Measurements from ENCODE around the gene ITGB1. TPM values are rescaled to one million over a fixed set of nuclear protein-coding genes. Genes with fewer than 3 reads are reported as not detected.

The ITGB1 gene
- total RNA-seq, 1 experiment from 2014 or later, result 223 TPM

DNA sequence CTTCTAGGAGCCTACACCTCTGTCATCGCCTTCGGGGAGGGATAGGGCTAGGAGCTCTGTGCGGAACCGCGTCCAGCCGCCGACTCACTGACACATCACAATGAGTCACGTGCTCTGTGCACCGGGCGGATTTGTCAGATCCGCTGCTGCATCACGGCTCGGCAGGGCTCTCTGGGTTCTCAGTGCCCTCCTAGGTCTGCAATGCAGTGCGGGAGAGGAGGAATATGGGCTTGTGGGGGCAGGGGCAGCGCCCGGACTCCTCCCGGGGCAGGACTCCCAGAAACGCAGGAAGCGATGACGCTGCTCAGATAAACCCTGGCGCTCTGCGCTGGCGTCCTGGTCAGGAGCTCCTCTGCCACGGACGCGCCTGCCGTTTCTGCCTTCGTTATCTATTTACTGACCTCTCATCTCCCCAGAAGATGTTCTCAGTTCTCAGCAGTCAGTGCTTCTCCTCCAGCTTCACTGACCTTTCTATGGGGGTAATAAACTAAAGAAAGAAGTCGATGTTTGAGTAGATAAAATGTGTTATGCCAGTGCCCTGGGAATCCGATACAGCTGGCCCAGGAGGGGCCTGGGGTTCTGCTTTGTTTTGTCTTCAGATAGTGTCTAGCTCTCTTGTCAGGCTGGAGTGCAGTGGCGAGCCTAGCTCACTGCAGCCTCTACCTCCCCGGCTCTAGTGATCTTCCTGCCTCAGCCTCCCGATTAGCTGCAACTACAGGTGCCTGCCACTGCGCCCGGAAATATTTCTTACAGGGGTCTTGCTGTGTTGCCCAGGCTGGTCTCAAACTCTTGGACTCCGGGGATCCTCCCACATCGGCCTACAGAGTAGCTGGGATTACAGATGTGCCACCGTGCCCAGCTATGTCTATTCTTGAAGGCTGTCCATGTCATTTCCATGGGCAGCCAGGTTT lies 22.8 kb upstream of the ITGB1 start:
- Histone ChIP-seq H3K9me3 (ENCODE audit: control insufficient read depth, low read depth, low read length) (no peaks in the 10 kb centered on the region), H2BK5ac (ENCODE audit: insufficient read length, low read length) (no peak overlapping the region), H2AK5ac (ENCODE audit: insufficient read length, low read length) (no peak overlapping the region), H3K79me1 (ENCODE audit: insufficient read depth, low read depth, low read length, poor library complexity, severe bottlenecking) (no peaks in the 10 kb centered on the region), H2AFZ (ENCODE audit: low read length) (peak overlapping the region; percentile 1), H3K4me1 (ENCODE audit: insufficient read depth, low read length) (no peaks in the 10 kb centered on the region), H2BK120ac (ENCODE audit: low read depth, low read length, poor library complexity, severe bottlenecking) (no peak overlapping the region), H3K27ac (ENCODE audit: insufficient read length, low read depth, low read length) (peak overlapping the region; percentile 9), H3K14ac (ENCODE audit: insufficient read depth, low read length) (peak overlapping the region; percentile 85), H3K56ac (ENCODE audit: insufficient read length, low read depth, low read length) (no peak overlapping the region), H4K5ac (ENCODE audit: insufficient read length, low read depth, low read length) (no peak overlapping the region), H4K91ac (ENCODE audit: insufficient read length, low read depth, low read length) (no peak overlapping the region), H4K8ac (replicated peaks; ENCODE audit: insufficient read length, low read depth, low read length) (no peak overlapping the region), H3K79me2 (ENCODE audit: insufficient read depth, low read length) (no peaks in the 10 kb centered on the region), H3K4ac (ENCODE audit: low read depth, low read length) (no peak overlapping the region), H3K4me2 (ENCODE audit: insufficient read depth, insufficient read length, low read length) (peak overlapping the region; percentile 45), H3K27me3 (ENCODE audit: insufficient read depth, low read length) (no peaks in the 10 kb centered on the region), H3K23ac (ENCODE audit: insufficient read length, low read depth, low read length) (no peak overlapping the region), H3K18ac (ENCODE audit: insufficient read length, low read depth, low read length) (peak overlapping the region; percentile 32), H3K23me2 (ENCODE audit: insufficient read length, low read depth, low read length, poor library complexity, severe bottlenecking) (no peaks in the 10 kb centered on the region), H4K20me1 (ENCODE audit: control insufficient read depth, insufficient read depth, insufficient read length) (no peaks in the 10 kb centered on the region), H2BK15ac (ENCODE audit: low read depth, low read length) (no peak overlapping the region), H3T11ph (ENCODE audit: low read length) (no peak overlapping the region), H3K9ac (ENCODE audit: extremely low read depth, insufficient read length, low read length) (peak overlapping the region; percentile 35), H2BK12ac (ENCODE audit: insufficient read length, low read depth, low read length) (no peak overlapping the region), H2BK20ac (ENCODE audit: low read depth, low read length, poor library complexity, severe bottlenecking) (no peak overlapping the region)
- H3K9me3 Mint-ChIP-seq, result peaks cover 0 to 2% of the 10 kb centered on the region in 2 experiments; a peak in 1 of 5 replicates
- peak; percentile 90 for DNase-seq
- TF ChIP-seq, protein P1, sequence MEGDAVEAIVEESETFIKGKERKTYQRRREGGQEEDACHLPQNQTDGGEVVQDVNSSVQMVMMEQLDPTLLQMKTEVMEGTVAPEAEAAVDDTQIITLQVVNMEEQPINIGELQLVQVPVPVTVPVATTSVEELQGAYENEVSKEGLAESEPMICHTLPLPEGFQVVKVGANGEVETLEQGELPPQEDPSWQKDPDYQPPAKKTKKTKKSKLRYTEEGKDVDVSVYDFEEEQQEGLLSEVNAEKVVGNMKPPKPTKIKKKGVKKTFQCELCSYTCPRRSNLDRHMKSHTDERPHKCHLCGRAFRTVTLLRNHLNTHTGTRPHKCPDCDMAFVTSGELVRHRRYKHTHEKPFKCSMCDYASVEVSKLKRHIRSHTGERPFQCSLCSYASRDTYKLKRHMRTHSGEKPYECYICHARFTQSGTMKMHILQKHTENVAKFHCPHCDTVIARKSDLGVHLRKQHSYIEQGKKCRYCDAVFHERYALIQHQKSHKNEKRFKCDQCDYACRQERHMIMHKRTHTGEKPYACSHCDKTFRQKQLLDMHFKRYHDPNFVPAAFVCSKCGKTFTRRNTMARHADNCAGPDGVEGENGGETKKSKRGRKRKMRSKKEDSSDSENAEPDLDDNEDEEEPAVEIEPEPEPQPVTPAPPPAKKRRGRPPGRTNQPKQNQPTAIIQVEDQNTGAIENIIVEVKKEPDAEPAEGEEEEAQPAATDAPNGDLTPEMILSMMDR (conservative IDR thresholded peaks at IDR 0.05), result no peak
- H3K4me1 Mint-ChIP-seq, result peaks cover 24 to 35% of the 10 kb centered on the region in 2 experiments
- no CpG with 5 or more reads among the region's 38 CpGs for WGBS (ENCODE audit: extremely low coverage, insufficient read length, low lambda C conversion rate)
- no peaks in the 10 kb centered on the region for H3K27me3 Mint-ChIP-seq (ENCODE audit: low read depth)
- H3K27ac Mint-ChIP-seq, result peak overlapping the region; percentile 53 to 98 (median 58); a peak in 4 of 7 replicates
- H3K4me3 Mint-ChIP-seq, result peak overlapping the region; percentile 83 to 84
- no peaks in the 10 kb centered on the region for H3K36me3 Mint-ChIP-seq (ENCODE audit: insufficient read depth in 1 of 3, low read depth in 3 of 3)

Measured in H9 (cell line).